ENCODE results near the gene TAF5L.
"Not testable (repeated sequence)": the region's sequence is repeated elsewhere in the genome, so short reads cannot be mapped to it uniquely, and the experiment has no call there.

Gene TAF5L

GRCh38 chr1:229562686-229563085 is 63.2 kb downstream of the TAF5L start:
- no peak for DNase-seq

- DNase-seq: no peak
Observed at GRCh38 chr1:229561141-229561540, 64.8 kb downstream of the TAF5L start.

- not testable (repeated sequence) for DNase-seq
Observed at GRCh38 chr1:229560124-229560523, 65.8 kb downstream of the TAF5L start.

- not testable (repeated sequence) for DNase-seq
Observed at GRCh38 chr1:229559336-229559801, 66.6 kb downstream of the TAF5L start.

- peak; percentile 90 for DNase-seq
Observed at GRCh38 chr1:229558460-229559335, 67.2 kb downstream of the TAF5L start, which contains the start of gene ABCB10. TSS of gene ABCB10 (minus strand) at chr1:229558707. CDS start at chr1:229558652, 55 bp downstream.

GRCh38 chr1:229557913-229558414 is 68.0 kb downstream of the TAF5L start:
- DNase-seq: no peak

- DNase-seq: no peak
Observed at GRCh38 chr1:229557200-229557850, 68.6 kb downstream of the TAF5L start.

GRCh38 chr1:229554886-229555621 is 70.9 kb downstream of the TAF5L start:
- DNase-seq: peak; percentile 19

GRCh38 chr1:229553621-229554130 is 72.2 kb downstream of the TAF5L start:
- DNase-seq: no peak

GRCh38 chr1:229552732-229553131 is 73.2 kb downstream of the TAF5L start:
- no peak for DNase-seq

GRCh38 chr1:229550812-229551567 is 74.9 kb downstream of the TAF5L start:
- DNase-seq: no peak

- no peak for DNase-seq
Observed at GRCh38 chr1:229547542-229547941, 78.4 kb downstream of the TAF5L start.

- DNase-seq: no peak
Observed at GRCh38 chr1:229544587-229544986, 81.3 kb downstream of the TAF5L start.

Measured in GF-D8 (cell line).